ENCODE measurements around the gene RASGRF1.

DNA sequence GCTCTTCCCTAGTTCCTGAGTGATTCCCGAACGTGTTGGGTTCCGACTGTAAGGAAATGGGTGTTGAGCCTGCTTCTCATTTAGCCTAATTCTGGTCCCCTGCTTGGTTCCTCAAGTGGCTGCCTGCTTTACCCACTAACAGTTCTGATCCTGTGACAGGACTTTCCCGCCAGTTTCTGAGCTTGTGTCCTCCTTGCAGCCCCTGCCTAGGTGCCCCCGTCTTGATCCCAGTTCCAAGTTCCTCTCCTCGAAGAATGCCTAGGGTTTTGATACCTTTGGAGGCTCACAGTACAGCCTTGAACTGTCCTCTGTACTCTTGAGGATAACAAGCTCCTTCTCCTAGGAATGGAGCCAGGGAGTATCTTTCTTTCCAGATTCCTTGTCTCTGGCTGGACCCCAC, 12.0 kb upstream of the RASGRF1 start:
- TF ChIP-seq POLR2A (IDR thresholded peaks at IDR 0.05) = no peak
- TF ChIP-seq, protein P1, sequence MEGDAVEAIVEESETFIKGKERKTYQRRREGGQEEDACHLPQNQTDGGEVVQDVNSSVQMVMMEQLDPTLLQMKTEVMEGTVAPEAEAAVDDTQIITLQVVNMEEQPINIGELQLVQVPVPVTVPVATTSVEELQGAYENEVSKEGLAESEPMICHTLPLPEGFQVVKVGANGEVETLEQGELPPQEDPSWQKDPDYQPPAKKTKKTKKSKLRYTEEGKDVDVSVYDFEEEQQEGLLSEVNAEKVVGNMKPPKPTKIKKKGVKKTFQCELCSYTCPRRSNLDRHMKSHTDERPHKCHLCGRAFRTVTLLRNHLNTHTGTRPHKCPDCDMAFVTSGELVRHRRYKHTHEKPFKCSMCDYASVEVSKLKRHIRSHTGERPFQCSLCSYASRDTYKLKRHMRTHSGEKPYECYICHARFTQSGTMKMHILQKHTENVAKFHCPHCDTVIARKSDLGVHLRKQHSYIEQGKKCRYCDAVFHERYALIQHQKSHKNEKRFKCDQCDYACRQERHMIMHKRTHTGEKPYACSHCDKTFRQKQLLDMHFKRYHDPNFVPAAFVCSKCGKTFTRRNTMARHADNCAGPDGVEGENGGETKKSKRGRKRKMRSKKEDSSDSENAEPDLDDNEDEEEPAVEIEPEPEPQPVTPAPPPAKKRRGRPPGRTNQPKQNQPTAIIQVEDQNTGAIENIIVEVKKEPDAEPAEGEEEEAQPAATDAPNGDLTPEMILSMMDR (IDR thresholded peaks at IDR 0.05) = no peak
- TF ChIP-seq POLR2AphosphoS5 (IDR thresholded peaks at IDR 0.05) = no peak
- TF ChIP-seq EP300 (IDR thresholded peaks at IDR 0.05; ENCODE audit: low read depth) = no peak
